AG10803 (cell line): Measurements from ENCODE around the gene LRCH2.

Source experiments
- DNase-seq: peaks from one replicate; pipeline ENCODE4 v3.0.0; 2010; ENCODE audit warnings: low read depth
- H3K4me3 ChIP-seq: 2 replicates; pipeline ENCODE4 v1.5.1; 2011; ENCODE audit warnings: mild to moderate bottlenecking, low read length, control low read depth
- TF ChIP-seq, protein P1 (sequence below): conservative IDR thresholded peaks from 2 replicates; pipeline ENCODE4 v1.5.1; 2011; ENCODE audit warnings: mild to moderate bottlenecking, low read length, control low read depth, inconsistent platforms

LRCH2 gene

GRCh38 chrX:115183980-115184379 is 49.9 kb downstream of the LRCH2 start:
- TF ChIP-seq, protein P1, sequence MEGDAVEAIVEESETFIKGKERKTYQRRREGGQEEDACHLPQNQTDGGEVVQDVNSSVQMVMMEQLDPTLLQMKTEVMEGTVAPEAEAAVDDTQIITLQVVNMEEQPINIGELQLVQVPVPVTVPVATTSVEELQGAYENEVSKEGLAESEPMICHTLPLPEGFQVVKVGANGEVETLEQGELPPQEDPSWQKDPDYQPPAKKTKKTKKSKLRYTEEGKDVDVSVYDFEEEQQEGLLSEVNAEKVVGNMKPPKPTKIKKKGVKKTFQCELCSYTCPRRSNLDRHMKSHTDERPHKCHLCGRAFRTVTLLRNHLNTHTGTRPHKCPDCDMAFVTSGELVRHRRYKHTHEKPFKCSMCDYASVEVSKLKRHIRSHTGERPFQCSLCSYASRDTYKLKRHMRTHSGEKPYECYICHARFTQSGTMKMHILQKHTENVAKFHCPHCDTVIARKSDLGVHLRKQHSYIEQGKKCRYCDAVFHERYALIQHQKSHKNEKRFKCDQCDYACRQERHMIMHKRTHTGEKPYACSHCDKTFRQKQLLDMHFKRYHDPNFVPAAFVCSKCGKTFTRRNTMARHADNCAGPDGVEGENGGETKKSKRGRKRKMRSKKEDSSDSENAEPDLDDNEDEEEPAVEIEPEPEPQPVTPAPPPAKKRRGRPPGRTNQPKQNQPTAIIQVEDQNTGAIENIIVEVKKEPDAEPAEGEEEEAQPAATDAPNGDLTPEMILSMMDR: no peak
- peak; percentile 29 for DNase-seq
- H3K4me3 ChIP-seq: no peak overlapping the region

DNA sequence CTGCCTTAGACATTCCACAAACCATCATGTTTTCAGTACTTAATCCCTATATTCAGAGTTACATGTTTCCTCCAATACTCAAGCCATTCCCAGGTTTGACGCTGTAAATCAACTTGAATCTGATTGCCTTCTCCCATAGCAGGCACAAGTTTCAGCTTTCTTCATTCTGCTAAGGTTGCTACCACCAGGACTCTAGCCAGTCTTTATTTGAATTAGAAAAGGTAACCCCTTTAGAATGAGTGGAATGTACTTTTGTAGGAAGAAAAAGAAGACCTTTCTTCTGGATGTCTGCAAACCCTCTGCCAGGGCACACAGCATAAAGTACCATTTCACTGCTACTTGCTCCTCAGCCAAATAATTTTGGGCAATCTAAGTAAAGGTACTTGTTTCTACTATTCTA is 55.4 kb downstream of the LRCH2 start:
- no peak overlapping the region for H3K4me3 ChIP-seq
- TF ChIP-seq, protein P1: no peak
- DNase-seq: no peak

- H3K4me3 ChIP-seq: no peak overlapping the region
- TF ChIP-seq, protein P1: no peak
- no peak for DNase-seq
These were observed 56.0 kb downstream of the LRCH2 start for GRCh38 chrX:115177932-115178331.

DNA sequence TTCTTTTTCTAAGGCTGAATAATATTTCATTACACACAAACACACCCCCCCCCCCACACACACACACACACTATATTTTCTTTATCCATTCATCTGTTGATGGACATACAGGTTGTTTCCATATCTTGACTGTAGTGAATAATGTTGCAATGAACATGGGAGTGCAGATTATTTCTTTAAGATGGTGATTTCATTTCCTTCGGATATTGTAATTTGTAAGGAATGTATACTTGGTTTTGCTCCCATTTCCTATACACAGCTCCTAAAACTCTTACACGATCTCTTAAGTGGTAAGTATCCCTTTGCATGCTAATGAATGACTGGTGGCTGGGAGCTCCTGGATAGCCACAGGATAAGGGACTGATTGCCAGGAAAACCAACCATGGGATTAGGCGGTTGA is 59.3 kb downstream of the LRCH2 start:
- TF ChIP-seq, protein P1: no peak
- H3K4me3 ChIP-seq: no peak overlapping the region
- DNase-seq: no peak

DNA sequence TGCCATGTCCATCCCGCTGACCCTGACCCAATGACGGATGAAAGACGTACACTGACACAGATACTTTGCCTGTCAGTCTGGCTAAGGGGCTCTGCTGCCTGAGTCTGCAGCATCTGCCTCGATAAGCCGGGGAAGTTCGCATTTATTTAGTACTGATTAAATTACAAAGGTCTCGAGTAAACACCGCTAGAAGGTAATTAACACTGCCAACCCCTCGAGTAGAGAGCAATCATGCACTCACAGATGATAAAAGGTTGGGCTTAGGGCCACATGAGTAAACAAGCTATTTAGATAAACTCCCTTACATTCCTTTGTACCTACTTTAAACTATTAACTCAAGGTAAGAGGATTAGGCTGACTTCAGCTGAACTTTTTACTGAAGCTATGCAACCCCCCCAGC is 60.7 kb downstream of the LRCH2 start:
- H3K4me3 ChIP-seq: no peak overlapping the region
- no peak for DNase-seq
- TF ChIP-seq, protein P1: no peak

GRCh38 chrX:115147220-115147619 is 86.7 kb downstream of the LRCH2 start:
- H3K4me3 ChIP-seq: no peak overlapping the region
- TF ChIP-seq, protein P1: peak; percentile 58
- DNase-seq: peak; percentile 33

- TF ChIP-seq, protein P1: no peak
- no peak for DNase-seq
- no peak overlapping the region for H3K4me3 ChIP-seq
These were observed 91.8 kb downstream of the LRCH2 start for GRCh38 chrX:115142057-115142456.
